ENCODE data around the gene ZSWIM3. TPM values are rescaled to one million over a fixed set of nuclear protein-coding genes. Genes with fewer than 3 reads are reported as not detected.
A peak's percentile ranks its signal among the peaks of the same experiment; 100 is the strongest.

Gene ZSWIM3
- total and polyA plus RNA-seq, 2 of the 13 experiments (the other 11 are each of a cell fraction or from before 2014, with no cell fraction given) = 5.2 to 5.8 TPM

GRCh38 chr20:45909336-45909808, 52.0 kb downstream of the ZSWIM3 start (continued):
- 0 out of 2 replicates have a peak, but pooled peaks have one; percentile 52 for TF ChIP-seq ZNF280D (CRISPR knock-in tag; IDR thresholded peaks at IDR 0.05)
- TF ChIP-seq MYPOP (CRISPR knock-in tag; IDR thresholded peaks at IDR 0.05) = no peak
- no peak for TF ChIP-seq ZNF230 (CRISPR knock-in tag; IDR thresholded peaks at IDR 0.05)
- TF ChIP-seq WIZ (CRISPR knock-in tag; IDR thresholded peaks at IDR 0.05) = no peak
- peak; percentile 11 for TF ChIP-seq YY1 (IDR thresholded peaks at IDR 0.05; ENCODE audit: insufficient read depth, insufficient replicate concordance, low read depth, low read length)
- TF ChIP-seq ZC3H13 (CRISPR knock-in tag; IDR thresholded peaks at IDR 0.05) = no peak
- no peak for TF ChIP-seq TBX3 (IDR thresholded peaks at IDR 0.05; ENCODE audit: borderline replicate concordance)
- TF ChIP-seq SMYD3 (CRISPR knock-in tag; IDR thresholded peaks at IDR 0.05) = 0 out of 2 replicates have a peak, but pooled peaks have one; percentile 1
- TF ChIP-seq ZSCAN12 (CRISPR knock-in tag; IDR thresholded peaks at IDR 0.05) = no peak
- TF ChIP-seq ZFP36L2 (CRISPR knock-in tag; IDR thresholded peaks at IDR 0.05) = no peak
- no peak for TF ChIP-seq SRSF9 (IDR thresholded peaks at IDR 0.05; ENCODE audit: borderline replicate concordance, insufficient read depth, low read depth, low read length, poor library complexity, severe bottlenecking)
- no peak for TF ChIP-seq SOX13 (IDR thresholded peaks at IDR 0.05)
- TF ChIP-seq SOX13 (CRISPR knock-in tag; conservative IDR thresholded peaks at IDR 0.05 in 1 of 2, IDR thresholded peaks at IDR 0.05 in 1 of 2) = peak in 1 of 2 experiments; percentile 29; a peak in 1 of 4 replicates
- peak; percentile 55; the same call in 1 of the 2 replicates for TF ChIP-seq SOX5 (CRISPR knock-in tag; IDR thresholded peaks at IDR 0.05; ENCODE audit: borderline replicate concordance)
- 0 out of 2 replicates have a peak, but pooled peaks have one; percentile 22 for TF ChIP-seq ADNP (CRISPR knock-in tag; IDR thresholded peaks at IDR 0.05)
- no peak for TF ChIP-seq NR0B2 (CRISPR knock-in tag; IDR thresholded peaks at IDR 0.05)
- peak; percentile 58; the same call in 1 of the 2 replicates for TF ChIP-seq ZNF431 (CRISPR knock-in tag; IDR thresholded peaks at IDR 0.05; ENCODE audit: borderline replicate concordance, low read depth)
- no peak for TF ChIP-seq ZNF761 (CRISPR knock-in tag; conservative IDR thresholded peaks at IDR 0.05)
- peak; percentile 75; the same call in 1 of the 2 replicates for TF ChIP-seq SRY (CRISPR knock-in tag; IDR thresholded peaks at IDR 0.05)
- TF ChIP-seq SKIL (CRISPR knock-in tag; IDR thresholded peaks at IDR 0.05; ENCODE audit: borderline replicate concordance) = peak; percentile 61; the same call in 1 of the 2 replicates
- TF ChIP-seq FIP1L1 (IDR thresholded peaks at IDR 0.05; ENCODE audit: borderline replicate concordance, insufficient read depth, low read depth, low read length) = no peak
- TF ChIP-seq DRAP1 (CRISPR knock-in tag; IDR thresholded peaks at IDR 0.05) = peak; percentile 58; the same call in 1 of the 2 replicates
- peak; percentile 20 for TF ChIP-seq PHF8 (CRISPR knock-in tag; IDR thresholded peaks at IDR 0.05)

Data from HepG2 (cell line).